HepG2 (cell line): ENCODE measurements around the gene CYB561. TPM values are rescaled to one million over a fixed set of nuclear protein-coding genes. Genes with fewer than 3 reads are reported as not detected.

Experiments used
- ARID4A ChIP-seq: sonication (generic); formaldehyde crosslinking; IDR thresholded peaks from 2 replicates; pipeline ENCODE4 v1.5.0; 2020; ENCODE audit warnings: mild to moderate bottlenecking, missing genetic modification reagents, borderline replicate concordance
- CBX1 ChIP-seq: IDR thresholded peaks from one replicate; pipeline ENCODE4 v1.6.1; 2016; ENCODE audit warnings: antibody characterized with exemption, low read depth
- CBX2 ChIP-seq, 2 experiments: fragments of 200-600 bp in 1 of 2; sonication (generic); formaldehyde crosslinking in 1 of 2; IDR thresholded peaks; 2 replicates each; pipeline versions ENCODE4 v1.7.0 to v1.8.1; 2018 to 2022; ENCODE audit warnings: low read depth in 2 of 2, low read length in 1 of 2, mild to moderate bottlenecking in 1 of 2, missing genetic modification reagents in 1 of 2
- HOXA7 ChIP-seq: sonication (generic); formaldehyde crosslinking; IDR thresholded peaks from 2 replicates; pipeline ENCODE4 v1.8.1; 2022; ENCODE audit warnings: mild to moderate bottlenecking, missing genetic modification reagents, moderate library complexity
- MAFG ChIP-seq: sonication (generic); formaldehyde crosslinking; IDR thresholded peaks from 2 replicates; pipeline ENCODE4 v1.5.1; 2020; ENCODE audit warnings: mild to moderate bottlenecking, missing genetic modification reagents
- NFE2 ChIP-seq: sonication (generic); formaldehyde crosslinking; IDR thresholded peaks from 2 replicates; pipeline ENCODE4 v1.4.0; 2020; ENCODE audit warnings: missing genetic modification reagents
- SP5 ChIP-seq: IDR thresholded peaks from 2 replicates; pipeline ENCODE4 v1.6.1; 2016; ENCODE audit warnings: low read depth, borderline replicate concordance
- TEAD3 ChIP-seq: optimal IDR thresholded peaks from 2 replicates; pipeline ENCODE3; 2016; ENCODE audit warnings: borderline replicate concordance
- TRIM24 ChIP-seq: sonication (generic); formaldehyde crosslinking; IDR thresholded peaks from 2 replicates; pipeline ENCODE4 v1.8.0; 2022; ENCODE audit warnings: mild to moderate bottlenecking, missing genetic modification reagents
- ZNF512 ChIP-seq: sonication (generic); formaldehyde crosslinking; IDR thresholded peaks from 2 replicates; pipeline ENCODE4 v1.4.0; 2020; ENCODE audit warnings: mild to moderate bottlenecking, missing genetic modification reagents
- ZNF747 ChIP-seq: sonication (generic); formaldehyde crosslinking; IDR thresholded peaks from 2 replicates; pipeline ENCODE4 v1.8.1; 2023; ENCODE audit warnings: missing genetic modification reagents, mild to moderate bottlenecking, borderline replicate concordance
- polyA plus RNA-seq, 8 experiments: library from polyadenylated mRNA; depleted of rRNA in 3 of 8; stranded (reverse) in 7 of 8; unstranded in 1 of 8; fragments of >200 nt; fragmentation: Illumina TruSeq in 4 of 8; extraction: Trizol in 4 of 8; gene quantifications; 2 replicates each; pipeline versions ENCODE4 v1.2.1 to v1.2.3, GENCODE V29; 2011 to 2016; ENCODE audit warnings: low read depth in 4 of 8, missing spikeins in 1 of 8, mixed read lengths in 1 of 8; ENCODE audit not compliant: insufficient read depth in 1 of 8
- total RNA-seq, 5 experiments: library from RNA; depleted of rRNA; stranded (reverse); fragments of >200 nt; fragmentation: Illumina TruSeq; extraction: Trizol; gene quantifications; 2 replicates each; pipeline ENCODE4 v1.2.3, GENCODE V29; 2016; ENCODE audit warnings: low read depth in 1 of 5
- TF ChIP-seq, protein P1 (sequence below): sonication (generic); formaldehyde crosslinking; IDR thresholded peaks from 2 replicates; pipeline ENCODE4 v1.9.0; 2021; ENCODE audit warnings: missing genetic modification reagents, borderline replicate concordance
- TF ChIP-seq, protein P2 (sequence below): sonication (generic); formaldehyde crosslinking; IDR thresholded peaks from 2 replicates; pipeline ENCODE4 v1.5.0; 2020; ENCODE audit warnings: missing genetic modification reagents

CYB561 gene
- total and polyA plus RNA-seq, 2 of the 13 experiments (the other 11 are each of a cell fraction or from before 2014, with no cell fraction given), result 1.5 to 6.7 TPM

DNA sequence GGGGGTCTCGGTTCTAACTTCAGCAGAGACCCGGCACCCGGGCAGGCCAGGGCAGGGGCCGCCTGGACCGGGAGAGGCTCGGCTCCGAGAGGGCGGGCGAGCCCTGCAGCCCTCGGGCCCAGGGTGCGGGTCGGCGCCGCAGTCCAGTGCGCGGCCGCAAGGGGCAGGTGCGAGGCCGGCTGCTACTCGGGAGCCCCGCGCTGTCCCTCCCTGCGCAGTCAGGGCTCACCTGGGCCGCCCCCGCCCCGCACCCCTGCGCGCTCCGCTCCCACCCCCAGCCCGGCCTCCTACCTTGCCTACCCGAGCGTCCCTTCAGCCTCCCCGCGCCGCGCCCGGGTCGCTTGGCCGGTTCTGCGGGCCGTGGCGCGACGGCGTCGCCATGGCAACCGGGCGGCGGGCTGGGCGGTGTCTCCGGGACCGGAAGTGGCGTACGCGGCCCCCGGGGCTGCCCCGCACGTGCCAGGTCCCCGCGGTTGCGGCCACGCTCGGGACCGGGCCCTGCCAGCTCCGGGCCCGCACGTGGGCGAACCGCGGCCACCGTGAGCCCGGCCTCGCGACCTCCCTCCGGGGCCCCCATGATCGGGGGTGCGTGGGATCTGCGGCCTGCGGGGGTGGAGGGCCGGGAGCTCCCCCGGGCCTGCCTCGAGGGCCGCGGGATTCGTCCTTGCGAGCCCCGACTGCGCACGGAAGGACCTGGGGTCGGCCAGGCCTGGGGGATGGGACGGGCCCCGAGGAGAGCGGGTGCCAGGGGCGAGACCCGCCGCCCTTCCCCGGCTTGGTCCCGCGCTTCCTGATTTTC lies at the start of gene CYB561 (continued):
- TF ChIP-seq, protein P1, sequence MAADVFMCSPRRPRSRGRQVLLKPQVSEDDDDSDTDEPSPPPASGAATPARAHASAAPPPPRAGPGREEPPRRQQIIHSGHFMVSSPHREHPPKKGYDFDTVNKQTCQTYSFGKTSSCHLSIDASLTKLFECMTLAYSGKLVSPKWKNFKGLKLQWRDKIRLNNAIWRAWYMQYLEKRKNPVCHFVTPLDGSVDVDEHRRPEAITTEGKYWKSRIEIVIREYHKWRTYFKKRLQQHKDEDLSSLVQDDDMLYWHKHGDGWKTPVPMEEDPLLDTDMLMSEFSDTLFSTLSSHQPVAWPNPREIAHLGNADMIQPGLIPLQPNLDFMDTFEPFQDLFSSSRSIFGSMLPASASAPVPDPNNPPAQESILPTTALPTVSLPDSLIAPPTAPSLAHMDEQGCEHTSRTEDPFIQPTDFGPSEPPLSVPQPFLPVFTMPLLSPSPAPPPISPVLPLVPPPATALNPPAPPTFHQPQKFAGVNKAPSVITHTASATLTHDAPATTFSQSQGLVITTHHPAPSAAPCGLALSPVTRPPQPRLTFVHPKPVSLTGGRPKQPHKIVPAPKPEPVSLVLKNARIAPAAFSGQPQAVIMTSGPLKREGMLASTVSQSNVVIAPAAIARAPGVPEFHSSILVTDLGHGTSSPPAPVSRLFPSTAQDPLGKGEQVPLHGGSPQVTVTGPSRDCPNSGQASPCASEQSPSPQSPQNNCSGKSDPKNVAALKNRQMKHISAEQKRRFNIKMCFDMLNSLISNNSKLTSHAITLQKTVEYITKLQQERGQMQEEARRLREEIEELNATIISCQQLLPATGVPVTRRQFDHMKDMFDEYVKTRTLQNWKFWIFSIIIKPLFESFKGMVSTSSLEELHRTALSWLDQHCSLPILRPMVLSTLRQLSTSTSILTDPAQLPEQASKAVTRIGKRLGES (CRISPR knock-in tag), result no peak
- no peak for TF ChIP-seq NFE2 (CRISPR knock-in tag)
- no peak for TF ChIP-seq ZNF512 (CRISPR knock-in tag)
- TF ChIP-seq, protein P2, sequence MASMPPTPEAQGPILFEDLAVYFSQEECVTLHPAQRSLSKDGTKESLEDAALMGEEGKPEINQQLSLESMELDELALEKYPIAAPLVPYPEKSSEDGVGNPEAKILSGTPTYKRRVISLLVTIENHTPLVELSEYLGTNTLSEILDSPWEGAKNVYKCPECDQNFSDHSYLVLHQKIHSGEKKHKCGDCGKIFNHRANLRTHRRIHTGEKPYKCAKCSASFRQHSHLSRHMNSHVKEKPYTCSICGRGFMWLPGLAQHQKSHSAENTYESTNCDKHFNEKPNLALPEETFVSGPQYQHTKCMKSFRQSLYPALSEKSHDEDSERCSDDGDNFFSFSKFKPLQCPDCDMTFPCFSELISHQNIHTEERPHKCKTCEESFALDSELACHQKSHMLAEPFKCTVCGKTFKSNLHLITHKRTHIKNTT (CRISPR knock-in tag), result no peak
- TF ChIP-seq TEAD3 (CRISPR knock-in tag), result no peak
- peak; percentile 61; the same call in 1 of the 2 replicates for TF ChIP-seq ARID4A (CRISPR knock-in tag)
- TF ChIP-seq SP5 (CRISPR knock-in tag), result no peak
- TF ChIP-seq HOXA7 (CRISPR knock-in tag), result no peak
- TF ChIP-seq ZNF747 (CRISPR knock-in tag), result no peak
- no peak for TF ChIP-seq MAFG (CRISPR knock-in tag)
- no peak for TF ChIP-seq CBX2 (IDR thresholded peaks at IDR 0.05; ENCODE audit: low read depth, low read length)
- no peak for TF ChIP-seq CBX2 (CRISPR knock-in tag; IDR thresholded peaks at IDR 0.05; ENCODE audit: low read depth)
- no peak for TF ChIP-seq TRIM24 (CRISPR knock-in tag)
- TF ChIP-seq CBX1, result no peak
